SU-DHL-6 (cell line): ENCODE results near the gene KCNF1.

ENCODE experiments used
- EZH2phosphoT487 ChIP-seq: fragments of 200-600 bp; sonication (generic), shearing (Covaris generic); conservative IDR thresholded peaks from 2 replicates; pipeline ENCODE4 v1.6.1; 2018; ENCODE audit warnings: mild to moderate bottlenecking, antibody characterized with exemption, low read length, moderate library complexity, mixed read lengths
- TF ChIP-seq, protein P1 (sequence below): fragments of 200-600 bp; sonication (generic); IDR thresholded peaks from one replicate; pipeline ENCODE4 v1.5.1; 2017; ENCODE audit warnings: antibody characterized with exemption, mild to moderate bottlenecking, low read length, moderate library complexity; ENCODE audit not compliant: insufficient read depth, poor library complexity, severe bottlenecking

DNA sequence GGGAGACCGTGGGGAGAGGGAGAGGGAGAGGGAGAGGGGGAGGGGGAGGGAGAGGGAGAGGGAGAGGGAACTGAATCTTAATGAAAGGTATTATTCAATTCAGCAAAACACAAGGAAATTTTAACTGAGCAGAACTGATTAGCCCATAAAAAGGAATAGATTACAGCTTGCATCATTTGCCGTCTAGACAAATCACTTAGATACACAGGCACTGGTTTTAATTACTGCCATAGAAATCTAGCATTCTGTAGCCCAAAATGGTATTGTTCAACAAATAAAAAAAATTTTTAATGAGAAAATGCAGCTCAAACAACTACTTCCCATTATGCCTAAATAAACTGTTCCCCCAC, 7.9 kb upstream of the KCNF1 start:
- TF ChIP-seq EZH2phosphoT487: no peak
- TF ChIP-seq, protein P1, sequence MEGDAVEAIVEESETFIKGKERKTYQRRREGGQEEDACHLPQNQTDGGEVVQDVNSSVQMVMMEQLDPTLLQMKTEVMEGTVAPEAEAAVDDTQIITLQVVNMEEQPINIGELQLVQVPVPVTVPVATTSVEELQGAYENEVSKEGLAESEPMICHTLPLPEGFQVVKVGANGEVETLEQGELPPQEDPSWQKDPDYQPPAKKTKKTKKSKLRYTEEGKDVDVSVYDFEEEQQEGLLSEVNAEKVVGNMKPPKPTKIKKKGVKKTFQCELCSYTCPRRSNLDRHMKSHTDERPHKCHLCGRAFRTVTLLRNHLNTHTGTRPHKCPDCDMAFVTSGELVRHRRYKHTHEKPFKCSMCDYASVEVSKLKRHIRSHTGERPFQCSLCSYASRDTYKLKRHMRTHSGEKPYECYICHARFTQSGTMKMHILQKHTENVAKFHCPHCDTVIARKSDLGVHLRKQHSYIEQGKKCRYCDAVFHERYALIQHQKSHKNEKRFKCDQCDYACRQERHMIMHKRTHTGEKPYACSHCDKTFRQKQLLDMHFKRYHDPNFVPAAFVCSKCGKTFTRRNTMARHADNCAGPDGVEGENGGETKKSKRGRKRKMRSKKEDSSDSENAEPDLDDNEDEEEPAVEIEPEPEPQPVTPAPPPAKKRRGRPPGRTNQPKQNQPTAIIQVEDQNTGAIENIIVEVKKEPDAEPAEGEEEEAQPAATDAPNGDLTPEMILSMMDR: no peak
